LNCaP clone FGC (cell line): ENCODE data around the gene SF1.
"Not testable (repeated sequence)": the region's sequence is repeated elsewhere in the genome, so short reads cannot be mapped to it uniquely, and the experiment has no call there.

ENCODE experiments used
- DNase-seq: peaks from one replicate; pipeline ENCODE4 v3.0.0-alpha.2; 2011; ENCODE audit warnings: low read depth
- H3K4me3 ChIP-seq: 2 replicates; pipeline ENCODE4 v1.5.1; 2011; ENCODE audit warnings: mild to moderate bottlenecking, low read depth, low read length, control low read depth
- TF ChIP-seq, protein P1 (sequence below): IDR thresholded peaks from 2 replicates; pipeline ENCODE4 v1.5.1; 2012; ENCODE audit warnings: mild to moderate bottlenecking; ENCODE audit not compliant: control insufficient read depth, insufficient read depth; ENCODE audit errors: extremely low read depth

SF1 gene

GRCh38 chr11:64778473-64779298 is at the start of gene SF1:
Gene SF1, minus strand, starts transcription at chr11:64778542. Its CDS starts 150 bp downstream, at chr11:64778392.
- DNase-seq, result peak; percentile 99
- TF ChIP-seq, protein P1, sequence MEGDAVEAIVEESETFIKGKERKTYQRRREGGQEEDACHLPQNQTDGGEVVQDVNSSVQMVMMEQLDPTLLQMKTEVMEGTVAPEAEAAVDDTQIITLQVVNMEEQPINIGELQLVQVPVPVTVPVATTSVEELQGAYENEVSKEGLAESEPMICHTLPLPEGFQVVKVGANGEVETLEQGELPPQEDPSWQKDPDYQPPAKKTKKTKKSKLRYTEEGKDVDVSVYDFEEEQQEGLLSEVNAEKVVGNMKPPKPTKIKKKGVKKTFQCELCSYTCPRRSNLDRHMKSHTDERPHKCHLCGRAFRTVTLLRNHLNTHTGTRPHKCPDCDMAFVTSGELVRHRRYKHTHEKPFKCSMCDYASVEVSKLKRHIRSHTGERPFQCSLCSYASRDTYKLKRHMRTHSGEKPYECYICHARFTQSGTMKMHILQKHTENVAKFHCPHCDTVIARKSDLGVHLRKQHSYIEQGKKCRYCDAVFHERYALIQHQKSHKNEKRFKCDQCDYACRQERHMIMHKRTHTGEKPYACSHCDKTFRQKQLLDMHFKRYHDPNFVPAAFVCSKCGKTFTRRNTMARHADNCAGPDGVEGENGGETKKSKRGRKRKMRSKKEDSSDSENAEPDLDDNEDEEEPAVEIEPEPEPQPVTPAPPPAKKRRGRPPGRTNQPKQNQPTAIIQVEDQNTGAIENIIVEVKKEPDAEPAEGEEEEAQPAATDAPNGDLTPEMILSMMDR, result no peak
- H3K4me3 ChIP-seq, result peak within 1 kb of the TSS; percentile 63

GRCh38 chr11:64827451-64827839 is 49.1 kb upstream of the SF1 start:
- H3K4me3 ChIP-seq, result no peak overlapping the region
- DNase-seq, result no peak
- TF ChIP-seq, protein P1, result no peak

DNA sequence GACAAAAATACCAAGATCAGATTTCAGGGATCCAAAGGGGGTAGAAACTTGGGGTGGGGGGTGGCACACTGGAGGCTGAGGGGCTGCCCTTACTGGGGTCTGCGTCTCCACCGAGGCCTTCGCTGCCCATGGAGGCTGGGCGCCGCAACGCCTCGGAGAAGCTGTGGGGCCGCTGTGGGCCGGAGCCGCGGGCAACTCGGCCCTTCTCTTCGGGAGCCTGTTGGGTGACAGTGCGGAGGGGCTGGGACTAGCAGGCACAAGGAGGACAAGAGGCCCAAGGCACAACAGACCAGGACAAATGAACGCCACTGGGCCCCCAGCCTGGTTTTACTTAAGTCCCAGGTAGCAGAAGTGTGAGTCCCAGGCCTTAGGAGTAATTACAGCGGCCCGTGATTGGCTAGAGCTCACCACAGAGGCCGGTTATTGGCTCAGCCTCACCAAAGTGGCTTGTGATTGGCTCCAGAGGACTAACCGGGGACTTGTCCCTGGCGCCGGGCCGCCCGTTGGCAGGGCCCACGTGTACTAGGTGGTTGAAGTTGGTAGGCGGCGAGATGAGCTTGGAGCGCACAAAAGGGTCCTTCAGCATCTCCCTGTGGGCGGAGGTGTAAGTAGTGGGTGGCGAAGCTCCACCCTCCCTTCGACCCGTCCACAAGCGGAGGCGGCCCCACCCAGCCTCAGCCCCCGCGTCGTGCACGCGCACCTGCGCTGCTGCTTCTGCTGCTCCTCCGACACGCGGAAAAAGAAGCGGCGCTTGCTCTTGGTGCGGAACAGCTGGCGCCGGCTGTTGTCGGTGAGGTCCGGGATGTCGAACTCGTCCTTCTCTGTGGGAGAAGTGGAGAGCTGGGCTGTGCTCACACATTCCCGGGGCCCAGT is 48.5 kb upstream of the SF1 start:
- DNase-seq, result no peak
- TF ChIP-seq, protein P1, result no peak
- no peak overlapping the region for H3K4me3 ChIP-seq

GRCh38 chr11:64826062-64826461 is 47.7 kb upstream of the SF1 start:
- DNase-seq, result no peak
- no peak overlapping the region for H3K4me3 ChIP-seq
- TF ChIP-seq, protein P1, result no peak

DNA sequence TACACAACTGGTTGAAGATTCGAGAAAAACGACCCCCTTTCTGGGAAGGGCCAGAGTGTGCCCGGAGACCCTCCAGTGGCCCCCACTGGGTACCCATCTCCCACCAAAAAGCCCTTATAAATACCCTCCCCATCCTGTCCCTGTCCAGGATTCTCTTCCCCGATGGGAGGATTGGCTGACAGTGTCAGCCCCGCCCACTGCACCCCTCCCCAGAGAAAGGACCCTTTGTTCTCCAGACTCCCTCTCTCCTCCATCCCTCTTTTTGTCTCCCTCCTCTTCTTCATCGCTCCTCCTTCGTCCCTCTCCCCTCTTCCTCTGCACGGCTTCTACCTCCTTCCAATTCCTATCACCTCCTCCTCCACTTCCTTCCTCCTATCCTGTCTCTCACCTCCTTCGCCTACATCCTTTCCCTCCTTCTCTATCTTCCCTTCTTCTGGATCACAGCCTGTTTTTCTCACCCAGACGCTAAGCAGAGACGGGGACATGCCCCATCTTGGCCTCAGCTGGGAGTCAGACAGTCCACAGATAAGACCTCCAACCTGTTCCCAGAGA is 45.3 kb upstream of the SF1 start:
- DNase-seq, result no peak
- no peak overlapping the region for H3K4me3 ChIP-seq
- TF ChIP-seq, protein P1, result no peak

DNA sequence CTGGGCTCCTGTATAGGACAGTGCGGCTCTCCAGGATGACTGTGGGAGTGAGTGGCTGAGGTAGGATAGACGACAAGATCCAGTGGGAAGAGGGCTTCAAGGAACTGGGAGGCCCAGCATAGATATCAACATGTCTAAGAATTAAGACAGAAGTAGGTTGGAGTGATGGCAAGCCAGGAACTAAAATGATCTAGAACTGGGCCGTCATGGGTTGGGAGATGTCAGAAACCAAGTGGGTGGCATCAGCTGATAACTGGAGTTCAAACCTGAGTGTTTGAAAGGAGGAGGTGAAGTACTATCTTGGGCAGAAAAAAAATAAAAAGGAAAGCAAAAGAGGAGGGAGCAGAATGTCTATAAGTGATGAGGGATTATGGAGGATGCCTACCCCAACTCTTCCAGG is 39.1 kb upstream of the SF1 start:
- no peak for DNase-seq
- TF ChIP-seq, protein P1, result no peak

GRCh38 chr11:64815433-64815832 is 37.1 kb upstream of the SF1 start:
- not testable (repeated sequence) for H3K4me3 ChIP-seq, DNase-seq

More for the DNA sequence above, 39.1 kb upstream of the SF1 start:
- no peak overlapping the region for H3K4me3 ChIP-seq
